IPS DF 19.7 (cell line): ENCODE measurements around the gene TRIP6.
"Not testable (repeated sequence)": the region's sequence is repeated elsewhere in the genome, so short reads cannot be mapped to it uniquely, and the experiment has no call there.

Experiments
- DNase-seq: peaks from one replicate; pipeline ENCODE4 v3.0.0-alpha.2; 2013; ENCODE audit warnings: low read depth, low spot score

Gene TRIP6

DNA sequence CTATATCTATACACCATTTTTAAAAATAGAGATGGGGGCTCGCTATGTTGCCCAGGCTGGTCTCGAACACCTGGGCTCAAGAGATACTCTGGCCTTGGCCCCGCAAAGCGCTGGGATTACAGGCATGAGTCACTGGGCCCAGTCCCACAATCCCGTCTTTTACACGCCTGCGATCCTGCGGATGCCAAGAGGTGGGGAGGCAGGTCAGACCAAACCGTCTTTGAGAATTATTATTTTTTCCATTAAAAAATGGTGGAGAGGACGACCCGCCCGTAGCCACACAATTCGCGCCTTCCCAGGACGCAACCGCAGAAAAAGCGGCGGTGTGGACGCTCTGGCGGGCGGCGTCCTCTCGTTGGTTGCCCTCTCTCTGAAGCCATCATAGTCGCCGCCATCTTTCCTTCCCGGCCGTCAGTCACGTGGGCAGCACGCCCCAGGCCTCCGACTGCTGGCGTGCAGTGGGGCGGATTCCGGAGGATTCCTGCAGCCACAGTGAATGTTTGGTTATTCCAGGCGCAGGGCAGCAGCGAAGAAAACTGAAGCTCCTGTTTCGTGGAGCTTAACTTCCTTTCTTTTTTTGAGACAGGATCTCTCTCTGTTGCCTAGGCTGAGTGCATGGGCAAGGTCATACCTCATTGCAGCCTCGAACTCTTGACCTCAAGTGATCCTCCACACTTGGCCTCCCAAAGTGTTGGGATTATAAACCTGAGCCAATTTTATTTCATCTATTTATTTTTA is 29.9 kb upstream of the TRIP6 start:
- DNase-seq, result no peak

GRCh38 chr7:100839361-100839760 is 27.8 kb upstream of the TRIP6 start:
- DNase-seq, result no peak

- no peak for DNase-seq
Observed at GRCh38 chr7:100840470-100841100, 26.6 kb upstream of the TRIP6 start.

DNA sequence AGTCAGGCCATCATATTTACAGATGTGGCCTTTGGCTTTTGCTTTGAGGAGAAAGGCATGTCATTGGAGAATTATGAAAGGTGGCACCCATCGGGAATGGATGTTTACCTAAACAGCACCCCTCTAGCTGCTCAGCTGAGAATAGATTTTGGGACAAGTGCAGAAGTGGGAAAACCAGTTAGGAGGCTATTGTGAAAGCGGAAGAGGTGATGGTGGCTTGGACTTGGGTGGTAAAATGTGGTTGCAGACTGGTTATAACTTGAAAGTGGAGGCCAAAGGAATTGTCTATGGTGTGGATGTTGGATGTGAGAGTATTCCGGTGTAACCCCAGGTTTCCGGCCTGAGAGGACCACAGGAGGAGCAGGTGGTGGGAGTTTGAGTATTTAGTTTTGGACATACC is 19.8 kb upstream of the TRIP6 start:
- no peak for DNase-seq

- DNase-seq, result no peak
Observed at GRCh38 chr7:100852048-100852872, 14.9 kb upstream of the TRIP6 start, which contains the start of gene SLC12A9. TSS of gene SLC12A9 (plus strand) at chr7:100852713. CDS start at chr7:100854198, 1,485 bp downstream.

DNA sequence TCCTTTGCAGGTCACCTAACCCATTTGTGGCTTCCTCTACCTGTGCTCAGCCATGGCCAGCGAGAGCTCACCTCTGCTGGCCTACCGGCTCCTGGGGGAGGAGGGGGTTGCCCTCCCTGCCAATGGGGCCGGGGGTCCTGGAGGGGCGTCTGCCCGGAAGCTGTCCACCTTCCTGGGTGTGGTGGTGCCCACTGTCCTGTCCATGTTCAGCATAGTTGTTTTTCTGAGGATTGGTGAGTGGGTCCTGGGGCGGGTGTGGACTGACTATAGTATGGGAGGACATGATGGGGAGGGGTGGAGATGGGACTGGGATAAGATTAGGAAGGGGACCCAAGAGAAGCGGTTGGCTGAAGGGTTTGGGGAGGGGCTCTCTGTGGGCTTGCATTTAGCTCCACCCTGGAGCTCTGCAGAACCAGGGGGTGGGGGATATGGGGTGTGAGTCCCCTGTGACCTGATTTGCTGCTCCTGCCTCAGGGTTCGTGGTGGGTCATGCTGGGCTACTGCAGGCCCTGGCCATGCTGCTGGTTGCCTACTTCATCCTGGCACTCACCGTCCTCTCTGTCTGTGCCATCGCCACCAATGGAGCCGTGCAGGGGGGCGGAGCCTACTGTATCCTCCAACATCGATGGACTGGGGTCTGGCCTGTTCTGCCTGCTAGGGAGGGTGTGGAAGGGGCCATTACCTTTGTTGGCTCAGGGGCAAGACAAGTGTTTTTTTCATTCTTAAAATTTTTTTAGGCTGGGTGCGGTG is 12.9 kb upstream of the TRIP6 start:
- no peak for DNase-seq

DNA sequence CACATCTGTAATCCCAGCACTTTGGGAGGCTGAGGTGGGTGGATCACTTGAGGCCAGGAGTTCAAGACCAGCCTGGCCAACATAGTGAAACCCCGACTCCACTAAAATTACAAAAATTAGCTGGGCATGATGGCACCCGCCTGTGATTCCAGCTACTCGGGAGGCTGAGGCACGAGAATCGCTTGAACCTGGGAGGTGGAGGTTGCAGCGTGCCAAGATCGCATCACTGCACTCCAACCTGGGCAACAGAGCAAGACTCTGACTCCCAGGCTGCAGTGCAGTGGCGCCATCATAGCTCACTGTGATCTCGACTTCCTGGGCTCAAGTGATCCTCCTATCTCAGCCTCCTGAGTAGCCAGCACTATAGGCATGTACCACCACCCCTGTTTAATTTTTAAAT is 12.3 kb upstream of the TRIP6 start:
- DNase-seq, result not testable (repeated sequence)

DNA sequence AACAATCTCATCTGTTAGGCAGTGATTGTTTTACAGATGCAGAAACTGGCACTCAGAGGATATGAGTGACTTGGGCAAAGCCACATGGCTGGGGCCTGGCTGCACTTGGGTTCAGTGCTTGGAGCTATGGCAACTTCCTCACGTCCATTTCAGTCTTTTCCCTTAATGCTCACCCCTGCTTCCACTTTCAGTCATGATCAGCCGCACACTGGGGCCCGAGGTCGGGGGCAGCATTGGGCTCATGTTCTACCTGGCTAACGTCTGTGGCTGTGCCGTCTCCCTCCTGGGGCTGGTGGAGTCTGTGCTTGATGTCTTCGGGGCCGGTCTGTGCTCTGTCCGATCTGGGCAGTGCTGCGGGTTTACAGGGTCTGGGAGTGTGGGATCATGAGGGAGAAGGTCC is 11.7 kb upstream of the TRIP6 start:
- no peak for DNase-seq

DNA sequence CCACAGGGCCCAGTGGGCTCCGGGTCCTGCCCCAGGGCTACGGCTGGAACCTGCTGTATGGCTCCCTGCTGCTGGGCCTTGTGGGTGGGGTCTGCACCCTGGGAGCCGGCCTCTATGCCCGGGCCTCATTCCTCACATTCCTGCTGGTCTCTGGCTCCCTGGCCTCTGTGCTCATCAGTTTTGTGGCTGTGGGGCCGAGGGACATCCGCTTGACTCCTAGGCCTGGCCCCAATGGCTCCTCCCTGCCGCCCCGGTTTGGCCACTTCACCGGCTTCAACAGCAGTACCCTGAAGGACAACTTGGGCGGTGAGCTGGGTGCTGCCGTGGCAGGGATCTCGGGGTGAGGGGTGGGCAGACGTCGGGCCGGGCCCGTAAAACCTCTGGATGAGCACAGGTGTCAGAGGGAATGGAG is 10.3 kb upstream of the TRIP6 start:
- no peak for DNase-seq

- DNase-seq, result no peak
Observed at GRCh38 chr7:100859856-100860255, 7.3 kb upstream of the TRIP6 start.

- no peak for DNase-seq
Observed at GRCh38 chr7:100860702-100861615, 6.2 kb upstream of the TRIP6 start.

- DNase-seq, result no peak
Observed at GRCh38 chr7:100861616-100861985, 5.6 kb upstream of the TRIP6 start.

GRCh38 chr7:100863406-100863950 is 3.7 kb upstream of the TRIP6 start:
- no peak for DNase-seq

DNA sequence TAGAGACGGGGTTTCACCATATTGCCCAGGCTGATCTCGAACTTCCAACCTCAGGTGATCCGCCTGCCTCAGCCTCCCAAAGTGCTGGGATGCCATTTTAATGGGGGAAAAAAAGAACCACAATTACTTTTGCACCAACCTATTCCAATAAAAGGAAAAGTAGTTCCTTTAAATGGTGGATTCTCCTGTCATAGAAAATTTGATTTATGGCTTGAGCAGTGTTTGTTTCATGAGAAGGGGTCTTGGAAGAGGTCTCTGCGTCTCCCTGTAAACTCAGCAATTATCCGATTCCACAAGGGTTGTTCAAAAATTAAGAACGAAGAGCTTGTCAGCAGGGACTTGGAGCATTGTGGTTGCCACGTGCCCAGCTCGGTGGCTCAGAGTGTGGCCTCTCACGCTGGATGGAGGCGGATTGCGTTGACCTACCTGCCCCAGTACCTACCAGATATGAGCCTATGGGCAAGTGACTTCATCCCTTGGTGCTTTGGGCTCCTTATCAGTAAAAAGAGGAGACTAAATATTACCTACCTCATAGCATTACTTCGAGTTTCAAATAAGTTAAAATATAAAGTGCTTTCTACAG is 2.8 kb upstream of the TRIP6 start:
- no peak for DNase-seq

DNA sequence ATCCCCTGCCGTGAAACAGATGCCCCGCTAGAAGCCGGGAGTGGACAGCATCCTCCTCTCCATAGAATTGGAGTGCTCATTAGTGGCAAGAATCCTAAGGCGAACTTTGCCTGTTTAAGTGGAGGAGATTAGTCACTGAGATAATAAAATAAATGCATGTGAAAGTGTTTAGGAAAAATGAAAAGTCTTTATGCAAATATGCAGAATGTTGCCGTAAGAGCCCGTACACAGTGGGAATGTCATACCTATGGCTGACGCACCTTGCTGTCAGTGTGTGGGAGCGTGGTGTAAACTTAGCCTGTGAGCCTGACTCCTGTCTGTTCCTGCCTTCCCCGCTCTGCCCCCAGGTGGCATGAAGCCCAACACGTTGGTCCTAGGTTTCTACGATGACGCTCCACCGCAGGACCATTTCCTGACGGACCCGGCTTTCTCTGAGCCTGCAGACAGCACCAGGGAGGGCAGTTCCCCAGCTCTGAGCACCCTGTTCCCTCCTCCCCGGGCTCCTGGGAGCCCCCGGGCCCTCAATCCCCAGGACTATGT is 1.7 kb upstream of the TRIP6 start:
- no peak for DNase-seq

DNA sequence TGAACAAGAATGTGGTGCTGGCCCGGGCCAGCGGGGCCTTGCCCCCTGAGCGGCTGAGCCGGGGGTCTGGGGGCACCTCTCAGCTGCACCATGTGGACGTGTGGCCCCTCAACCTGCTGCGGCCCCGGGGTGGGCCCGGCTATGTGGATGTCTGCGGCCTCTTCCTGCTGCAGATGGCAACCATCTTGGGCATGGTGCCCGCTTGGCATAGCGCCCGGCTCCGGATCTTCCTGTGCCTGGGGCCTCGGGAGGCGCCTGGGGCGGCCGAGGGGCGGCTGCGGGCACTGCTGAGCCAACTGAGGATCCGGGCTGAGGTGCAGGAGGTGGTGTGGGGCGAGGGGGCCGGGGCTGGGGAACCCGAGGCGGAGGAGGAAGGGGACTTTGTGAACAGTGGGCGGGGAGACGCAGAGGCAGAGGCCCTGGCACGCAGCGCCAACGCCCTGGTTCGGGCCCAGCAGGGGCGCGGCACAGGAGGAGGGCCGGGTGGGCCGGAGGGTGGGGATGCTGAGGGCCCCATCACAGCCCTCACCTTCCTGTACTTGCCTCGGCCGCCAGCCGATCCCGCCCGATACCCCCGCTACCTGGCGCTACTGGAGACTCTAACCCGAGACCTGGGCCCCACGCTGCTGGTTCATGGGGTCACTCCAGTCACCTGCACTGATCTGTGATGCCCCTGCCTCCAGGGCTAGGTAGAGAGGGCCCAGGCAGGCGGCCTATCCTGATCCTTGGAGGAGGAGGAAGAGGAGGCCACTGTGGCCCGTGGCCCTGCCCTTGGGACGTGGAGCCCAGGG is 1.1 kb upstream of the TRIP6 start:
- no peak for DNase-seq

DNA sequence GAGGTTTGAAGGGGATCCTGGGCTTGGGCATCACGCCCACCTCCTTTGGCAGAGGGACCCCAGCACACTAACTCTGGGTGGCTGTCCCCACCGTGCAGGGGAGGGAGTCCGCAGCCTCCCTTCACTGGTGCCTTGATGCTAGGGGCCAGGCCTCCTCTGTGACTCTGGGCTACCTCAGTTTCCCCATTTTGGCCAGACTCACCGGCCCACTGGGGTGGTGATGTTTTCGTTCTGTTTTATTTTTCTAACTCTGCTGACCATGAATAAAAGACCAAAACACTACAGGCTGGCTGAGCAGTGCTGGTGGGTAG is 503 bp upstream of the TRIP6 start:
- no peak for DNase-seq

DNA sequence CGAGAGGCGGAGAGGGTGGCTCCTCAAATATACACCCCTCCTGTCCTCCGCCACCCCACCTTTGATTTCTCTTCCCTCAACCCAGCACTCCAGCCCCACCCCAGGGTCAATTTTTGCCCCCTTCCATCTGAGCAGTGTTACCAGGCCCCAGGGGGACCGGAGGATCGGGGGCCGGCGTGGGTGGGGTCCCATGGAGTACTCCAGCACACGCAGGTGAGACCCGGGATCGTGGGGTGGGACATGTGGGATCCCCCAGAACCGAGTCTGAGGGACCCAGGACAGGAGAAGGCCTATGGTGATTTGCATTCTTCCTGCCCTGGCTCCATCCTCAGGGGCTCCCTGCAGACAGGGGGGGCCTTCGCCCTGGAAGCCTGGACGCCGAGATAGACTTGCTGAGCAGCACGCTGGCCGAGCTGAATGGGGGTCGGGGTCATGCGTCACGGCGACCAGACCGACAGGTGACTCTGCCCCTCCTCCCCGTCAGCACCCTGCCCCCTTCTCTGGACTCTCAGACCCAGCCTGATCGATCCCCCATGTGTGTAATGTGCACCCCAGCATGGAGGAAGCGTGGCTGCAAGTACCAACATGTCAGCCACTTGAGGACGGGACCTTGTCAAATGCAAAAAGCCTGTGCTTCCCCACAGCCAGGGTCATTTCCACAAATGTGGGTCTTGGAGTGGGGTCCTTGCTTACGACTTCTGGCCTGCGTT is 744 bp downstream of the TRIP6 start:
- no peak for DNase-seq
